Measurements from ENCODE around the gene CCDC86. TPM values are rescaled to one million over a fixed set of nuclear protein-coding genes. Genes with fewer than 3 reads are reported as not detected.

The CCDC86 gene
- total RNA-seq, 1 donor from 2014 or later, result 26.3 TPM

DNA sequence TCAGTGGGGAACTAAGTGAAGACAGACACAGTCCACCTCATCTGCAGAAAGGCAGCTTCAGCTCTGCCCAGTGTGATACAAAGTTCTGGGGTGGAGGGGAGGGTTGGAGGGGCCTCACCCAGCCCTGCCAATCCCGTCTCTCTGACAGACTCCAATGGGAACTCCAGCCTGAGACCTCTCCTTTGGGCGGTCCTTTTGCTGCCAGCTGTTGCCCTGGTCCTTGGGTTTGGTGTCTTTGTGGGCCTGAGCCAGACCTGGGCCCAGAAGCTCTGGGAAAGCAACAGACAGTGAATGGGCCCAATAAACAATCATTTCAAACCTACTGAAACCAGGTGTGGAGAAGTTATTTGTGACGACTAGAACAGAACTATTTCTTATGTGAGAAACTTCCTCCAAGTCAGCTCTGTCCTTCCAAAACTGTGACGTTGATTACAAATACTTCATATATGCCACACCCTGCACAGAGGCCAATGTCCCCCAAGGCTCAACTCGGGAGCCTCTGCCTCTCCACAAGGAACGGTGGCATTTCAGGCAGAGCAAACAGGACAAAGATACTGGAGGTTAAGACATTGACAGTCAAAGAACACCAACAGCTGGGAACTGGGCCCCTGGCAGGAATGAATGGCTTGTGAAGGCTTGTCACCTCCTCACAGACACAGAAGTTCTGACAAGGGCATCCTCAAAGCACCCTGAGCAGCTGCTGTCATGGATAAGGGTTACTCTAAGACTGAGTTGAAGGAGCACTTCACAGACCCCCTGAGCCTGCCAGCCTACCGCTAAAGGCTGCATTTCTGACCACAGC is 33.7 kb downstream of the CCDC86 start:
- Histone ChIP-seq H3K9me3 (no peaks in the 10 kb centered on the region), H3K4me1 (peaks cover 24% of the 10 kb centered on the region), H3K36me3 (peaks cover 0 to 10% of the 10 kb centered on the region in 2 donors), H3K27ac (no peak overlapping the region), H3K27me3 (no peaks in the 10 kb centered on the region), H3K4me3 (no peak overlapping the region)
- no peak for DNase-seq (ENCODE audit: extremely low spot score in 2 of 2)
- TF ChIP-seq POLR2A (IDR thresholded peaks at IDR 0.05) (no peak), POLR2AphosphoS5 (IDR thresholded peaks at IDR 0.05; ENCODE audit: insufficient read depth in 1 of 2, low read depth in 1 of 2) (no peak)
- TF ChIP-seq, protein P1, sequence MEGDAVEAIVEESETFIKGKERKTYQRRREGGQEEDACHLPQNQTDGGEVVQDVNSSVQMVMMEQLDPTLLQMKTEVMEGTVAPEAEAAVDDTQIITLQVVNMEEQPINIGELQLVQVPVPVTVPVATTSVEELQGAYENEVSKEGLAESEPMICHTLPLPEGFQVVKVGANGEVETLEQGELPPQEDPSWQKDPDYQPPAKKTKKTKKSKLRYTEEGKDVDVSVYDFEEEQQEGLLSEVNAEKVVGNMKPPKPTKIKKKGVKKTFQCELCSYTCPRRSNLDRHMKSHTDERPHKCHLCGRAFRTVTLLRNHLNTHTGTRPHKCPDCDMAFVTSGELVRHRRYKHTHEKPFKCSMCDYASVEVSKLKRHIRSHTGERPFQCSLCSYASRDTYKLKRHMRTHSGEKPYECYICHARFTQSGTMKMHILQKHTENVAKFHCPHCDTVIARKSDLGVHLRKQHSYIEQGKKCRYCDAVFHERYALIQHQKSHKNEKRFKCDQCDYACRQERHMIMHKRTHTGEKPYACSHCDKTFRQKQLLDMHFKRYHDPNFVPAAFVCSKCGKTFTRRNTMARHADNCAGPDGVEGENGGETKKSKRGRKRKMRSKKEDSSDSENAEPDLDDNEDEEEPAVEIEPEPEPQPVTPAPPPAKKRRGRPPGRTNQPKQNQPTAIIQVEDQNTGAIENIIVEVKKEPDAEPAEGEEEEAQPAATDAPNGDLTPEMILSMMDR (IDR thresholded peaks at IDR 0.05), result no peak
- intact Hi-C loops (cut with DNase I), result no loop called here

DNA sequence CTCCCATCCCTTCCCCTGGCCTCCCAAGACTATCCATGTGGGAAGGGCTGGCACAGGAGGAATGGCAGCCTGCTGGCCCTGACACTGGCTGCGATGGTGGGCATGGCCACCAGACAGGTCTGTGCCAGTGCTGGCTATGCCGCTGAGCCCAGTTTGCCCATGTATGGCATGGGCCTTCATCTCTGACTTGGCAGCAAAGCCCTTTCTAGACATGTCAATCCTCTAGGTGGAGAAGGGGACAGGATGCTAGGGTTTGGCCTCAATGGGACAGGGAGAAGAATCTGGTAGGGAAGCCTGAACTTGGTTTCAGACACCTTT is 34.2 kb downstream of the CCDC86 start:
- intact Hi-C loops (cut with DNase I), result no loop called here
- no peaks in the 10 kb centered on the region for H3K9me3 ChIP-seq
- no peak for DNase-seq (ENCODE audit: extremely low spot score in 2 of 2)
- no peaks in the 10 kb centered on the region for H3K27me3 ChIP-seq
- H3K27ac ChIP-seq, result no peak overlapping the region
- TF ChIP-seq POLR2AphosphoS5 (IDR thresholded peaks at IDR 0.05; ENCODE audit: insufficient read depth in 1 of 2, low read depth in 1 of 2) (no peak), POLR2A (IDR thresholded peaks at IDR 0.05) (no peak)
- TF ChIP-seq, protein P1 (IDR thresholded peaks at IDR 0.05), result no peak
- no peak overlapping the region for H3K4me3 ChIP-seq
- H3K36me3 ChIP-seq, result peaks cover 0 to 15% of the 10 kb centered on the region in 2 donors
- H3K4me1 ChIP-seq, result peaks cover 22% of the 10 kb centered on the region

DNA sequence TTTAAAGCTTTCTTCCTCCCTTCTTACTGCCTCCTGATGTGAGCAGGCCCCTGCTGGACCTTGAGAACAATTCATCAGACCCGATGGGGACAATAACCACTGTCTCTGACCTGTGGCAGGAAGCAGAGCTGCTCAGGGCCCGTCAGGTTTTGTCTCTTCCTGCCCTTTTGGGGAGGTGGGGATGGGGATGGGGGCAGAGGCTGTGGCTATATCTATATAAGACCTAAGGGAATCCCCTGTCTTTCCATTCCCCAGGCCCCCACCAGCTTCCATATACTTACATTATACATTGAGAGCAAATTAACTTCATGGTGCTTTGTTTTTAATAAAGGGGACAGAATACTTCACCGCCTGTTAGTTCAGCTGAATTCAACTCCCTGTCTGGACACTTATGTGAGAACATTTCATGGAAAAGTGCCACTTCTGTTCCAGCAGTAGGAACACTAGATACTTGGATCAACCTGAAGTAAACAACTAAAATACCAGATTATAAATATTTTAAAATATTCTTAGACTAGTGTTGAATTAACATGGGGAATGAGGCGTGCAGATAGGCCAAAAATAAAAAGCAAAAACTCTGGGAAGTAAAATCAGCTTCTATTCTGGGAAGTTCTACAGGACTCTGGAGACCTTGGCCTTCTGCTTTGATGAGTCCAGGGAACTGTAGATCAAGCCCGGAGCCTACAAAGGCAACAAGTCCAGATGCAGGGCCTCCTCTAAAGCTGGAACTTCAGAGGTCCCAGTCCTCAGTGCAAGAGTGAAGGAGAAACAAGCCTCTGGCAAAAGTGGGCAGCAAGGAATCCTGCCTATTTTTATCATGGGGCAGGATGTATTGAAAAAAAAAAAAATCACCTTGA is 36.6 kb downstream of the CCDC86 start:
- no peaks in the 10 kb centered on the region for H3K9me3 ChIP-seq
- peak overlapping the region; percentile 69 for H3K27ac ChIP-seq
- peak in 1 of 2 donors; percentile 11 for TF ChIP-seq POLR2AphosphoS5 (IDR thresholded peaks at IDR 0.05; ENCODE audit: insufficient read depth in 1 of 2, low read depth in 1 of 2)
- TF ChIP-seq, protein P1 (IDR thresholded peaks at IDR 0.05), result no peak
- DNase-seq (ENCODE audit: extremely low spot score in 2 of 2), result no peak
- intact Hi-C loops (cut with DNase I), result no loop called here
- H3K36me3 ChIP-seq, result peaks cover 0 to 15% of the 10 kb centered on the region in 2 donors
- H3K27me3 ChIP-seq, result no peaks in the 10 kb centered on the region
- H3K4me3 ChIP-seq, result no peak overlapping the region
- no peaks in the 10 kb centered on the region for H3K4me1 ChIP-seq

DNA sequence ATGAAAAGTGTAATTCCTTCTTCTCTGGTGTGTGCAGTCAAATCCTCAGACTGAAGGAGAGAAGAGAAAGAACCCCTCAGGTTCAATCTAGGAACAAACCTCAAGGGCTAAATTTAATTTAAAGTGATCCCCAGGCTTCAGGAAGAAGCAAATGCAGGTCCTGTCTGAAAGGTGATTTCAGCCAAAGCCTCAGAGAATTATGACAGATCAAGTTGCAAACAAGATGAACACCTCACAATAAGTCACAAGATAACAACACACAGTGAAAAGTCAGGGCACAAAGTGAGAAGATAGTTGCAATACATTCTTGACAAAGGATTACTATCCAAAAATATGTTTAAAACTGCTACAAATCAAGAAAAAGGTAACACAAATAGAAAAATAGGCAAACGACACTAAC is 37.2 kb downstream of the CCDC86 start:
- no peak overlapping the region for H3K27ac ChIP-seq
- intact Hi-C loops (cut with DNase I), result no loop called here
- no peaks in the 10 kb centered on the region for H3K27me3 ChIP-seq
- no peaks in the 10 kb centered on the region for H3K9me3 ChIP-seq
- no peak for DNase-seq (ENCODE audit: extremely low spot score in 2 of 2)
- no peaks in the 10 kb centered on the region for H3K4me1 ChIP-seq
- TF ChIP-seq POLR2A (IDR thresholded peaks at IDR 0.05) (no peak), POLR2AphosphoS5 (IDR thresholded peaks at IDR 0.05; ENCODE audit: insufficient read depth in 1 of 2, low read depth in 1 of 2) (no peak)
- TF ChIP-seq, protein P1 (IDR thresholded peaks at IDR 0.05), result no peak
- H3K4me3 ChIP-seq, result no peak overlapping the region
- H3K36me3 ChIP-seq, result peaks cover 0 to 15% of the 10 kb centered on the region in 2 donors

Data from vagina (tissue), 2 donors.